ENCODE measurements around the gene PNMA1.

The PNMA1 gene, protein sequence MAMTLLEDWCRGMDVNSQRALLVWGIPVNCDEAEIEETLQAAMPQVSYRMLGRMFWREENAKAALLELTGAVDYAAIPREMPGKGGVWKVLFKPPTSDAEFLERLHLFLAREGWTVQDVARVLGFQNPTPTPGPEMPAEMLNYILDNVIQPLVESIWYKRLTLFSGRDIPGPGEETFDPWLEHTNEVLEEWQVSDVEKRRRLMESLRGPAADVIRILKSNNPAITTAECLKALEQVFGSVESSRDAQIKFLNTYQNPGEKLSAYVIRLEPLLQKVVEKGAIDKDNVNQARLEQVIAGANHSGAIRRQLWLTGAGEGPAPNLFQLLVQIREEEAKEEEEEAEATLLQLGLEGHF

DNA sequence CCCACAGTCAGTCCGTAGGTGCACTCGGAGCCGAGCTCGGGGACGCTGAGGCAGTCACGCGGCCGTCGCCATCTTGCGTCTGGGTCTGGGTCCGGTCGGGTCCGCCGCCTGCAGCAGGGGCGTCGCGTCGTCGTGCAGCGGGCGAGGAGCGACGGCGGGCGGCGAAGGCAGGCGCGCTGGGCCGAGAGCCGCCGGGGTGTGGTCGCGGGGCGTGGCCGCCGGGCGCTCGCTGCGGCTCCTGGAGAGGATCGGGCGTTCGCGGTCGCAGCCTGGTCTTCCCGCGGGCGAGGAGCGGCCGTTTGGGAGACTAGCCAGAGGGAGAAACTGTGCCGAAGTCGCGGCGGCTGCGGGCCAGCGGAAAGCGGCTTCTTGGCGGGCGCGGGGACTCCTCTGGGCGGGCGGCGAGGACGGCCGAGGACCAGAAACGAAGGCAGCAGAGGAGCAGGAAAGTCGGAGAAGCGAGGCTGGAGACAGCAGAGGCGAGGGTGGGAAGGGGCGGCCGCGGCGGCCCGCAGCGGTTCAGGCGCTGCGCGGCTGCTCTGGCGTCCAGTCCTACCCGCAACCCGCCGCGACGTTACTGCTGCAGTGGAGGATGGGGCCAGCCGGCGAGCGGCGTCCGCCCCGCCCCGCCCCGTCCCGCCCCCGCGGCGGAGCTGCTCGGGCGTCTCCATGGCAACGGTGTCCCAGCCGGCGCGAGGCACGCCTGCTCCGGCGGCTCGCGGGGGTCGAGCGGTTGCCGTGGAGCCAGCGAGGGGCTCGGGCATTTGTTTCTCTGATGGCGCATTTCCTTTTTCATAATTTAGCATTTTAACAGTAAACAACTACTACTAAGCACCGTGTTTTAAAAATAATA, at the start of gene PNMA1:
Gene PNMA1 (minus strand): TSS at position 582 of the 853 bp plus-strand sequence. CDS start 745 bp downstream, outside the sequence.
- DNase-seq (ENCODE audit: low read depth in 3 of 3, low spot score in 1 of 3), result peak; percentile 60 to 77 (median 74)

DNA sequence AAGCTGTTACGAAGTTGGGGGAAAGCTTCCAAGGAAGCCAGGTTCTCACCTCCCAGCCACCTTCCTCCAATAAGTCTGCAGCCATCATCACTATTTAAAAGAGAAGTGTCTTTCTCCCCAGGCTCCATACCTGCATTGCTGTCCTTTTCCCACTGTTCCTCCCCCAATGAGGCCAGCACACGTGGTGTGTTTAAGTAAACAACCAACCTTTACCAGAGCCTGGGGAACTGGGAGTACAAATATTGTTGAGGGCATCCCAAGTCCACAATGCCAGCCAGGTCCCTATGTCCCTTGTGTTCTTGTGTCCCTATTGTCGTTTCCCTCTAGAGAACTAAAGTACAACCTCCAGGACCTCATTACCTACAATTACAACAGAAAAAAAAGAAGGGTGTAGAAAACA, 49.2 kb upstream of the PNMA1 start:
- DNase-seq (ENCODE audit: low read depth in 3 of 3, low spot score in 1 of 3), result no peak

DNA sequence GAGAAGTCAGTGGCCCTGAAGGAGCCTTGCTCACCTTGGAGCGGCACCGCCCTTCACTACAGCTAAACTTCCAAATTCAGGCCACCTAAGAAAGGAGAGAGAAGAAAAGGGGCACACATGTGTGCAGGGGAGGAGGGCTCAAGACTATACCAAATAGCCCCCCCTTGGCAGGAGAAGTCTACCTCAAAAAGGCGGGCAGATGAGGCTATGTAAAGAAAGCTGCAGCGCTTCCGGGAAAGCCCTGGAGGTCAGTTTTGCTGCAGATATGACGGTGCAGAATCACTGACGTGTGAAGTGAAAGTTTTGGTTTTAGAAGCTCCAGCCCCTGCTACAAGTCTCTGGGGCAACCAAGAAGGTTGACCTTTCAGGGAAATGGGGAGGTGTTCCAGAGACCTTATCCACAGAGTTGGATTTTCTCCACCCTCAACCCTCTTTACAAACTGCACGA, 48.2 kb upstream of the PNMA1 start:
- no peak for DNase-seq (ENCODE audit: low read depth in 3 of 3, low spot score in 1 of 3)

DNA sequence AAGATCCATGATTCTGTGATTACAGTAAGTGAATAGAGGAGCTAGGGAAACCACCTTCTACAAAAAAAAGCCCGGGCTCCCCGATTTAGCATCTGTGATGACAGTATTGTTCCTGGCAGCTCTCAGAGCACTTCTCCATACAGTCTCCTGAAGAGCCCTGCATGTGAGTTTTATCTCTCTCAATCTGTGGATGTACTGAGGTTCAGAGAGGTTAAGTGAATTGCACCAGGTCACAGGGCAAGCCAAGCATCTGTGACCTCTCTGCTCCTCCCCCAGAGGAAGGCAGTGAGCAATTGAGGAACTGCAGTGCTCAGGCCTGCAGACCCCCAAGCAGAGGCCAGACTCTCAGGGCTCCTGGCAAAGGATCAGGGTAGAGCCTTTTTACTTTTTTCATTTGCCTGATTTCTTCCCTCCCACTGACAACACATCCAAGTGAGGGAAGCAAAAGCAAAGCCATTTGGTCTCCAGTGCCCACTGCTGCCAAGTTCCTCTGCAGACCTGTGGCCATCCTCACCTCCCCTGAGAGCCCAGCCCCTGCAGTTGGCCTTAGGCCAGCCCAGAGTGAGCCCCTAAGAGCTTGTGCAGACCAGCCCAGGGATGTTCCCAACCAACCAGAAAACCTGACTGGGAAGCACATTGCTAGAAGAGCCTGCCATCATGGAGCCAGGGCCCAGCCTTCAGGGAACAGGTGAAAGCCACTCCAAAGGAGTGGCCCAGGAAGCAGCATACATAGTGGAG, 47.6 kb upstream of the PNMA1 start:
- no peak for DNase-seq (ENCODE audit: low read depth in 3 of 3, low spot score in 1 of 3)

DNA sequence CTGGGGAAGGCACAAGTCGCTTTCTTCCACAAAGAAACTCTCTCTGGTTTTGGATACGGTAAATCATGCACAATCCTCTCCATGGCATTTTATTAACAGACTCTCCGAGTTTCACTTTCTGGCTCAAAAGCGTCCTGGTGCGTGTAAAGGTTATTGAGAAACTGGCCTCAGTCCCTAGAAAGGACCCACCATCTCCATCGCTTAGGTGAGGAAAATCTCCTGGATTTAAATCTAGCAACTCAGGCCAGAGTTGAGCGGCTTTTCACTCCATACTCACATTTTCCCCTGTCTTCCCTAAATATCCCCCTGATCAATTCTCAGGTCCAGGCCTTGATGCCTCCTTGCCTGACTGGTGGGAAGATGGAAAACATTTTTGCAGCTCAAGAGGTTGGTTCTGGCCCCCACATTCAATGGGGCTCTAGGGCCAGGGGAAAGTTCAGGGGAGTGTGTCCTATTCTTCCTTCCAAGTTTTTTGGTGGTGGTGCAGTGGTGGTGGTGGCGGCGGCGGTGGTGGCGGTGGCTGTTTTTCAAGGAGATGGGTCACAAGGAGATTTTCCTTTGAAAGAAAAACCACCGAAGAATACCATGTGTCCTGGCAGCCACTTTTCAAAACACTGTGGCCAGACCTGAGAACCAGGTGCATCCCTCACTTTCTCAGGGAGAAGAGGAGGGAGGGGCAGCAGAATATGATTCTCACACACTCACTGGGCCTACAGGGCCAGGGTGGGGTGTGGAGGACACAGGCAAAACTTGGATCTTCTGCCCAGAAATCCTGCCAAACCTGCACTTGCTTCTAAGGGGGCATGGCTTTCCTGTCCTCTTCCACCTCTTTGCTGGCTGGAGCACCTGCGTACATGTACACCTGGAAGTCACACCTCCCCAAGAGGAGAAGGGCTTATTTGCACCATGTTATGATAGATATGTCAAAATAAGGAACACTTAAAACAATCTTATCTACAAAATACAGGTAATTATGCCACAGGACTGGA, 46.7 kb upstream of the PNMA1 start:
- no peak for DNase-seq (ENCODE audit: low read depth in 3 of 3, low spot score in 1 of 3)

DNA sequence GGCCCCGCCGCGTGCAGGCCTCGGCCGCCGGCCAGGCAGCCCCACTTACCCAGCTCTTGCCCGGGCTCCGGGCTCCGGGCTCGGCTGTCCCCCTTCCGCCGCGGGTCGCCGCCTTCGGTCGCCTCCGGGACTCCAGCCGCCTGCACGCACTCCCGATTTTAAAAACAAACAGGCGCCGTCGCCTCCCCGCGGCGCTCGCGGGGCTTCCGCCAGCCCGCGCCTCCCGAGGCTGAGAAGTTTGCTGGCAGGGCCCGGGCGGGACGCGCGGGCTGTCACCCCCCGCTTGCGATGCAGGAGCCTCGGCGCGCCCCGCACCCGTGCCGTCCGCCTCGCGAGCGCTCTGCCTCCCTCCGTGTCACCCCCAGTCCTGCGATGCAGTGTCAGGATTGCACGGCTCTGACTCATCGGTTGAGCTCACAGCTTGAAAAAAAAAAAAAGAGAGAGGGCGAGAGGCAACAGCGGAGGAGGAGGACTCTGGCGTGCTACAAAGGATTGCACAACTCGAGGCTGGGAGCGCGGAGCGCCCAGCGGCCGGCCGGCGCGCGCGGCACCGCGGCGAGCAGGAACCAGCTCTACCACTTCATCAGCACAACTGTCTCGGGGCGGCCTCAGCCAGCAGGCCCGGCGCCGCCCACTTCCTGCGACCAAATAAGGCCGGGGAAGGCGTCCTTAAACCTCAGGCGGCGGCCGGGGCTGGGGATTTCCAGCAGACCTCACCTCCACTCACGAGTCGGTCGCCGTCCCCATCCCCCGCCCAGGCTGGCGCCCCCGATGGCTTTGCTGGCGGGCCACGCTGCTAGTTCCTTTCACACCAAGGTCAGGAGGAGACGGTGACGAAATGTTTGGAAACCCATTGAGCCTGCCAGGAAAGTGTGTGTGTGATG, 45.8 kb upstream of the PNMA1 start:
- DNase-seq (ENCODE audit: low read depth in 3 of 3, low spot score in 1 of 3), result peak; percentile 92 to 95 (median 93)

DNA sequence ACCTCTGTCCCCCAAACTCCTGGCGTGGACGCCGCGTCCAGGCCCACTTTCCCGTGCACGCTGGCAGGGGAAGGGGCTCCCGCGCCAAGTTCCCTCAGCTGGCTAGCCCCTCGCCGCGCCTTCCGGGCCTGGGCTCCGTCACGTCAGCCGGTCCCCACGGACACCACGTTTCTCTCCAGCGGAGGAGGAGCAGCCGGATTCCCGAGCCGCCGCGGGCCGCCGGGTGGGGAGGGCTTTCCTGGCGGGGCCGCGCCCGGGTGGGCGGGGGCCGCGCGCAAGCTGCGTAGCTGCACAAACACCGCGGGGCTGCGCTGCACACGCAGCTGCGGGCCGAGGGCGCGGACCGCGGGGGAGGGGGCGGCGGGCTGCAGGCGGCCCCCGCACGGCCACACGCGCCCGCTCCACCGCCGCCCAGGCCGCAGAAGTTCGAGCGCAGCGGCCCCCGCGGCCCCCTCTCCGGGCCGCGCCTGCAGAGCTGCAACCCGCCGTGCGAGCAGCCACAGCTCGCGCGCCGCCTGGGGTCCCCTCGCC, 45.1 kb upstream of the PNMA1 start:
- DNase-seq (ENCODE audit: low read depth in 3 of 3, low spot score in 1 of 3), result no peak

DNA sequence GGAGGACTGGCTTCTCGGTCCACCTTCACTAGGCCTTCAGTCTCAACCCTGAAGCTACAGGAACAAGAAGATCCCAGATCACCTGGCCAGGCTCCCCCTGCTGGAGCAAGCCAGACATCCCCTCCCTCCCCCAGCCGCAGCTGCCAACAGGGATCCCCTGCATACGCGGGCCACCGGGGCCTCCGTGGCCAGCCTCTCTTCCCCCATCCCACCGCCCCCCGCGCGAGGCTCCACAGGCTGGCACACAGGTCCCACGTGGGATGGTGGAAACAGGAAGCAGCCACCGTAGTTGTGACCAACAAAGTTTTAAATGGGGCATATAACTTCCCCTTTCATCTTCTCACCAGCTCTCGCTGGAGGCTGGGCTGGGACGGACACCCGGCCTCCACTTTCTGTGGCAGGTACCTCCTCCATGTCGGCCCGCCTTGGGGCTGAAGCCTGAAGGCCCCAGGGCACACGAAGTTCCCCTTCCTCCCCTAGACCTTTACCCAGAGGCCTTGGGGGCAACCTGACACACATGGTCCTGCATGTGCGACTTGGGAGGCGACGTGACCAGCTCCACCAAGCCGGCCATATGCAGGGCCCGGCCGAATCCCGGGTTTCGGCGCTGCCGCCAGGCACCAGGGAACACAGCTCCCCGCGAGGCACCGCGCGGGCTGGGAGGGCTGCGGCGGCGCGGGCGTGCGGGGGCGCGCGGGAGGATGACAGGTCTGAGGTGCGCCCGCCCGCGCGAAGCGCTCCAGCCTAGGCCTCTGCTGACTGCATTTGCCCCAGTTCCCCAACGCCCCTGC, 44.4 kb upstream of the PNMA1 start:
- DNase-seq (ENCODE audit: low read depth in 3 of 3, low spot score in 1 of 3), result peak in 2 of 3 donors; percentile 42 to 52

DNA sequence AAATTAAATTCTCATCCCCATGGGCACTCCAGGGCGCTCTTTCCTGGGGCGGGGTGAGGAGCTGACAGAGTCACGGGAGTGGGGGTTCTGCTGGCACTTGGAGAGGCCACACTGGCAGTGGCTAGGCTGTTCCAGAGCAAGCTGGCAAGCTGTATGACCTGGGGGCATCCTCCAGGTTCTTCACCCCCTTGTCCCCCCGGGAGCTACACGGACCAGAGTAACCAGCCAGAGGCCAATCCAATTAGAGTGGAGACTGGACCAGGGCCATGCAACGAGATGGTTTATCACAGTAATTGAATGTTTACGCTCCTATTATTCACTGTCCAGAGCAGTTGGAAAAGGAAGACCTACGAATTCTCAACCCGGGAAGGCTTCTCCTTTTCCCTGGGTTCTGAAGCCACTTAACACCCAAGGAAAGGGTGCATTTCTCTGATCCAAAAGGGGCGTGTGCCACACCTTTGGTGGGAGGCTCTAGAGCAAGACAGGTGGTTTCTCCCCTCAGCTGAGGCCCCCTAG, 43.8 kb upstream of the PNMA1 start:
- no peak for DNase-seq (ENCODE audit: low read depth in 3 of 3, low spot score in 1 of 3)

DNA sequence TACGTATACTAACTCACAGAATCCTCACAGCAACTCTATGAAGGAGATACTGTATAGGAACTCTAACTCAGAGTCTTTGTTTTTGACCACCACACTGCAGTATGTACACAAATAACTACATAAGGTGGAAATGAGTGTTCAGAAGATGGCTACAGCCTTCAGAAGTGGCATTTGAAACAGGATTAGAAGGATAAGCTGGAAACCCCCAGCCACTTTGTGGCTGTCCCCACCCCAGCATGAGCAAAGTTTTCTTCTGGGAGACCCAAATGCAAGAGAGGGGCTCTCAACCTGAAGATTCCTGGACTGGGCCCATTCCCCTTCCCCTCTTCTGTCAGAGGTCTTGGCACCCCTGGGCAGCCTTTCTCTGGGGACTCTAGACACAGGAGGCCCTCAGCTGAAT, 43.2 kb upstream of the PNMA1 start:
- DNase-seq (ENCODE audit: low read depth in 3 of 3, low spot score in 1 of 3), result no peak

DNA sequence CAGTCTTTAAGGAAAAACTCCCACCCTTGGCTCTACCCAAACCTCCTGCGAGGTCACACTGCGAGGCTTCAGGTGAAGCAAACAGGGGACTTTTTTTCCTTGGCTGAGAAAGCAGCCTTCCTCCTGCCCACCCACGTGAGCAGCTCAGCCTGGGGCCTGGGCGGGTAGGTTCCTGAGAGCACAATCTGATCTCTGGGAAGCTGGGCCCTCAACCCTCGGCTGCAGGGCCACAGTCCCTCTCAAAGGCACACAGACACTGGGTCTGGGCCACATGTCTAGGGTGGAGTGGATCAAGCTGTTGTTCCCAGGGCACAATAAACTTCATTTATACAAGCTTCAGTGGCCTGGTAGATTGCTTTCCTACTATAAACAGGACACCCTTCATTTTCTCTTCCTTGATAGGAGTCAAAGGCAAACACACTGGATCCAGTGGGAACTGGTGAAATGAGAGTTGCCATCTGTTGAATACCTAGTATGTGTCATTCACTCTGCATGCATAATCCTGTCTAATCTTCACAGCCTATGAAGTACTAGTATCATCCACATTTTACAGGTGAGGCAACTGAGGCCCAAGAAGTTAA, 41.3 kb upstream of the PNMA1 start:
- DNase-seq (ENCODE audit: low read depth in 3 of 3, low spot score in 1 of 3), result no peak

DNA sequence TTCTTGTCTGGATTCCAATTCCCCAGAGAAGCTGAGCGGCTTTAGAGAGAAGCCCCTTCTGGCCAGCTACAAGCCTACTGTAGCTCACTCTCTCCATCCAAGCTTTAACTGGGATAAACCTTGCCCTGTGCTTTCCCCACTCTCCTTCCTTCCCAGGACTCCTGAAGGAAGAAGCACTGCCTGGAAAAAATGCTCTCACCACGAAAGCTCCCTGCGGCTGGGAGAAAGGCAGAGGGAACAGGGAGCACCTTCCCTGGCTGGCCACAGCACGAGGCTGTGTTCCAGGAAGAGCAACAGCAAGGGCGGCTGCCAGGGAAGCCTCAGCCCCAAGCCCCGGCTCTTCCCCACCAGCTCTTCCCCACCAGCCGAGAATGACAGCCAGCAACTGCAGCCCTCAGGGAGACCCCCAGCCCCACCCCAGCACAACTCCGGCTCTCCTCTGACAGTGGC, 40.8 kb upstream of the PNMA1 start:
- no peak for DNase-seq (ENCODE audit: low read depth in 3 of 3, low spot score in 1 of 3)

DNA sequence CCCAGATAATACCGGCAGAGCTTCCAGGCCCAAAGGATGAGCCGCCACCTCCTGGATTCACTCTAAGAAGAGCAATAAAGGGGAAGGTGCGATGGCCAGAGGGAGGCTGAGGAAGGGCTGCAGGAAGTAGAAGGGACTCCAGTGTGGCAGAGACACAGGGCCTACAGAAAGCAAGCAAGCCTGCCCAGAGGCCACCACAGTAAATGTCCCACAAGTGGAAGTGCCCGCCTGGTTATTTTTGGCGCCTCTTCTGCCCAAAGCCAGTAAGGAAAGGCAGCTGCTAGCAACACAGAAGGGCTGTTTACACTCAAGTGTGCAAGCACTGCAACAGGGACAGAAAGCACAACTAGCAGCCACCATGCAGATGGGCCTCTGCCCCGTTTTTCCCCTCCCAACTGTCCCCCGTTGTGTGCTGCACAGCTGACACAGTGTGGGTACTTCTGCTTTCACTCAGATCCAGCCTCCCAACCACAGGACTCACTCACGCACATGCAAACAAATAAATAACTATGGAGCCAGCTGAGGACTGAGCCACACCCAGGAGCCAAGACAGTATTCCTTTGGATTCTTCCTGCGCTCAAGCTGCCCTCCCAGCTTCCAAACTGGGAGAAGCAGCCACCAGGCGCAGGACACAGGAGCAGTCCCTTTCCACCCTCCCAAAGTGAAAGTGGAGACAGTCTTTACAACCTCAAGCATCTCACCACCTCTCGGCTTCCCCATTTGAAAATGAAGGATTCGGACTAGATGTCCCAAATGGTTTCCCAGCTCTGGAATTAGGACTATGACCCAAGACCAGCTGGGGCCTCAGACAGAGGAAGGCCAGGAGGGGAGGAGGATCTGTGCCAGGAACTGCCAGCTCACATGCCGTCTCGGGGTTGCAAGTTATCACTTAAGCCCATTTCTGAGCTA, 40.0 kb upstream of the PNMA1 start:
- DNase-seq (ENCODE audit: low read depth in 3 of 3, low spot score in 1 of 3), result no peak

DNA sequence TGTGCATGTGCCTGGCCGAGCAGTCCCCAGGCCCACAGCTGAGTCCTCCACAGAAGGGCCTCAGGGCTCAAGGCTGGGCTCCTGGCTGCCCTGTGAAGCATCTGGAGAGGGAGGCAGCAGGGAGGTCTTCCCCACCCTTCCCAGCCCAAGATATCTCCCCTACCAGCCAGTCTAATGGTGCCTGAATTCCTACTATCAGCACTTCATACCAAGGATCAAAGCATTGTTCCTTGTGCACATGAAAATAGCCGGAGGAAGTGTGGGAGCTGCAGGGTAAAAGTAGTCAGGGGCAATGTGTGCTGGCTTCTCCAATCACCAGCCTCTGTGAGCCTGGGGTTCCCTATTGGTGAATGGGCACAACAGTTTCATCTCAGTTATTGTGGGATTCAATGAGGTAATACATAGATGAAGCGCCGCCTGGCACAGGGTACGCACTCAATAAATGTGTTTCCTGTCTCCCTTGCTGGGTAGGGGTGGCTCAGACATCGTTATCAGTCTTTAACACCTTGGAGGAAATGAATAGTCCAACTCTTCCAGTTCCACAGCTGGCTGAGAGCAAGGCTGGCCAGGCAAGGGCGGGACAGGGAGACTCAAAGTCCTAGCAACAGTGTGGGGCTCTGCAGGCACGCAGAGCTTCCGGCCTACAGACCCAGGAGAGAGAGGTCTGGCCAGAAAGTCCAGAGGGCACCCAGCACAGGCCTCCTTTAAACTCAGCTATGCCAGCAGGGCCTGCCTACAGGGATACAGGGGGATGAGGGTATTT, 39.1 kb upstream of the PNMA1 start:
- no peak for DNase-seq (ENCODE audit: low read depth in 3 of 3, low spot score in 1 of 3)

DNA sequence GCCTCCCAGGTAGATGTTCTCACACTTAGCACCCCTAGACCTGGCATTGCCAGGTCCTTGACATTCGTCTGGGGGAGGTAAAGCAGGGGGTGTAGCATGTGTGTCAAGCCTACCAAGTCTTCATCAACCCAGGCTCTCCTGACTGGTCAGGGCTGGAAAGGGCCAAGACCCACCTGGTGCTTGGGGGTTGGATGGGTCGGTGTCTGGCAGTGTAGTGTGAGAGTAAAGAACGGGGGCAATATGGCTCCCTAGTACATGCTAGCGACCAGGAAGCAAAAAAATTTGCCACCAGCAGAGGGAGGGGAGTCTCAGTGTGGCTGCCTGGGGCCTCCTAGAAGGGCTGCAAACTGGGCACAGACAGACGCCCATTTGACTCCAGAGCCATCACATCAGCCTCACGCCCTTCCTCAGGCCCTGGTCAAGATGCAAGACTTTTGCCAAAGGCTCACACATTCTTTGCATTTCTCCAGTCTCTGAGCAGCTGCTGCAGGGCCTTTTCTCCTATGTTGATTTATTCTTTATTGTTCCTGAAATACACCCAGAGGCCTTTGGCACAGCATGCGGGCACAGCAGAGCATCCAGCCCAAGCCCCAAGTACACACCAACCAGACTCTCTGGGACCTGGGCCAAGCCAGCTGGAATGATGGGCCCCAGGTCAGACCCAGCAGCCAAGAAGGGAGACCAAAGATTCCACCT, 38.3 kb upstream of the PNMA1 start:
- no peak for DNase-seq (ENCODE audit: low read depth in 3 of 3, low spot score in 1 of 3)
